ENCODE results near the gene AATF.

DNA sequence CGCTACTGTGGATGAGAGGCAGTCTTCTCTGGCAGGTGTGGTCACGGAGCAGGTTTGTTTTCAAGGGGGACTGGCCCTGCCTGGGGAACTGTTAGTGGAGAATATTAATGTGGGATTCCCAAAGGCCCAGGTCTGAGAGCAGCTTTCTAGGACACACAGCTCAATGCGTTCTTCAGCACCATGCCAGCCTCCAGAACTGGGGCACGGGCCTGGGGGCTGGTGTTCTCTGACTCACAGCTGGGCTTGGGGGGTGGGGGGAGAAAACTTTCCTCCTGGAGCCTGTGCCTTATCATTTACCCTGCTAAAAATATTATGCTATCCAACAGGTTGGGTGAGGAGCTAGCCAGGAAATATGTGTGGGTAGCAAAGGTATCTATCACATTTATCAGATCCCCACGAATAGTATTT is 24.9 kb upstream of the AATF start:
- TF ChIP-seq GATA2 (CRISPR knock-in tag; IDR thresholded peaks at IDR 0.05) (no peak), CTCF (IDR thresholded peaks at IDR 0.05 in 2 of 3, conservative IDR thresholded peaks at IDR 0.05 in 1 of 3; ENCODE audit: insufficient read depth in 2 of 3, low read depth in 1 of 3, low read length in 3 of 3) (no peak), ATF1 (CRISPR knock-in tag; IDR thresholded peaks at IDR 0.05) (no peak), ATF1 (tag; IDR thresholded peaks at IDR 0.05) (no peak), SPI1 (IDR thresholded peaks at IDR 0.05; ENCODE audit: borderline replicate concordance, low read depth, low read length) (no peak), E2F1 (CRISPR knock-in tag; IDR thresholded peaks at IDR 0.05) (no peak), TCF7L2 (IDR thresholded peaks at IDR 0.05; ENCODE audit: low read depth, low read length) (no peak), HMG20B (CRISPR knock-in tag; IDR thresholded peaks at IDR 0.05) (no peak), LEF1 (IDR thresholded peaks at IDR 0.05) (no peak), NONO (IDR thresholded peaks at IDR 0.05; ENCODE audit: low read depth in 2 of 2, low read length in 1 of 2) (no peak), PHF8 (IDR thresholded peaks at IDR 0.05; ENCODE audit: borderline replicate concordance, low read length) (no peak), STAG1 (CRISPR knock-in tag; IDR thresholded peaks at IDR 0.05; ENCODE audit: borderline replicate concordance) (no peak), HINFP (tag; conservative IDR thresholded peaks at IDR 0.05; ENCODE audit: low read depth) (no peak), POLR2AphosphoS5 (IDR thresholded peaks at IDR 0.05; ENCODE audit: control insufficient read depth, insufficient read depth, low read depth, low read length) (no peak), ZC3H11A (IDR thresholded peaks at IDR 0.05; ENCODE audit: low read depth, low read length) (no peak)
